Mammary epithelial cell (primary cell): ENCODE data around the gene CUL7.

Experiments used
- EZH2 ChIP-seq: IDR thresholded peaks from 2 replicates; pipeline ENCODE4 v1.6.1; 2012; ENCODE audit warnings: low read length, inconsistent platforms, borderline replicate concordance
- TF ChIP-seq, protein P1 (sequence below), 2 donors: IDR thresholded peaks in 1 of 2; conservative IDR thresholded peaks in 1 of 2; 2 replicates each; pipeline ENCODE4 v1.5.1; 2011 to 2012; ENCODE audit warnings: inconsistent platforms in 2 of 2, low read length in 2 of 2, mild to moderate bottlenecking in 2 of 2, control low read depth in 1 of 2, low read depth in 1 of 2; ENCODE audit not compliant: insufficient read depth in 1 of 2; ENCODE audit errors: extremely low read depth in 1 of 2

- no peak for TF ChIP-seq EZH2
- TF ChIP-seq, protein P1, sequence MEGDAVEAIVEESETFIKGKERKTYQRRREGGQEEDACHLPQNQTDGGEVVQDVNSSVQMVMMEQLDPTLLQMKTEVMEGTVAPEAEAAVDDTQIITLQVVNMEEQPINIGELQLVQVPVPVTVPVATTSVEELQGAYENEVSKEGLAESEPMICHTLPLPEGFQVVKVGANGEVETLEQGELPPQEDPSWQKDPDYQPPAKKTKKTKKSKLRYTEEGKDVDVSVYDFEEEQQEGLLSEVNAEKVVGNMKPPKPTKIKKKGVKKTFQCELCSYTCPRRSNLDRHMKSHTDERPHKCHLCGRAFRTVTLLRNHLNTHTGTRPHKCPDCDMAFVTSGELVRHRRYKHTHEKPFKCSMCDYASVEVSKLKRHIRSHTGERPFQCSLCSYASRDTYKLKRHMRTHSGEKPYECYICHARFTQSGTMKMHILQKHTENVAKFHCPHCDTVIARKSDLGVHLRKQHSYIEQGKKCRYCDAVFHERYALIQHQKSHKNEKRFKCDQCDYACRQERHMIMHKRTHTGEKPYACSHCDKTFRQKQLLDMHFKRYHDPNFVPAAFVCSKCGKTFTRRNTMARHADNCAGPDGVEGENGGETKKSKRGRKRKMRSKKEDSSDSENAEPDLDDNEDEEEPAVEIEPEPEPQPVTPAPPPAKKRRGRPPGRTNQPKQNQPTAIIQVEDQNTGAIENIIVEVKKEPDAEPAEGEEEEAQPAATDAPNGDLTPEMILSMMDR (conservative IDR thresholded peaks at IDR 0.05 in 1 of 2, IDR thresholded peaks at IDR 0.05 in 1 of 2; ENCODE audit: extremely low read depth in 1 of 2, insufficient read depth in 1 of 2, low read depth in 1 of 2, low read length in 2 of 2) = no peak
Measured at GRCh38 chr6:43054206-43054943, 724 bp upstream of the CUL7 start.
